HG02943 (cell line): ENCODE measurements around the gene MEOX1.
"Not testable (repeated sequence)": the region's sequence is repeated elsewhere in the genome, so short reads cannot be mapped to it uniquely, and the experiment has no call there.

Experiments used
- ATAC-seq: cut with Tn5 transposase; IDR thresholded peaks from one replicate; pipeline ENCODE4 v1.9.1; 2021; ENCODE audit warnings: mild to moderate bottlenecking, low read depth, moderate library complexity; ENCODE audit not compliant: unreplicated experiment

The MEOX1 gene

GRCh38 chr17:43625606-43626005 is 36.1 kb downstream of the MEOX1 start:
- no peak for ATAC-seq

- no peak for ATAC-seq
Observed at GRCh38 chr17:43620581-43620980, 41.1 kb downstream of the MEOX1 start.

- no peak for ATAC-seq
Observed at GRCh38 chr17:43620147-43620546, 41.6 kb downstream of the MEOX1 start.

GRCh38 chr17:43619705-43620104 is 42.0 kb downstream of the MEOX1 start:
- ATAC-seq = no peak

- ATAC-seq = no peak
Observed at GRCh38 chr17:43618276-43618675, 43.4 kb downstream of the MEOX1 start.

GRCh38 chr17:43616852-43617251 is 44.9 kb downstream of the MEOX1 start:
- ATAC-seq = no peak

- ATAC-seq = no peak
Observed at GRCh38 chr17:43616421-43616820, 45.3 kb downstream of the MEOX1 start.

GRCh38 chr17:43616029-43616351 is 45.7 kb downstream of the MEOX1 start:
- no peak for ATAC-seq

GRCh38 chr17:43615330-43616028 is 46.2 kb downstream of the MEOX1 start:
- no peak for ATAC-seq

GRCh38 chr17:43614561-43614960 is 47.2 kb downstream of the MEOX1 start:
- no peak for ATAC-seq

GRCh38 chr17:43613917-43614316 is 47.8 kb downstream of the MEOX1 start:
- ATAC-seq = no peak

- no peak for ATAC-seq
Observed at GRCh38 chr17:43612515-43612914, 49.2 kb downstream of the MEOX1 start.

GRCh38 chr17:43611230-43611969 is 50.3 kb downstream of the MEOX1 start:
- no peak for ATAC-seq

- ATAC-seq = no peak
Observed at GRCh38 chr17:43609613-43610385, 51.9 kb downstream of the MEOX1 start.

GRCh38 chr17:43608313-43608712 is 53.4 kb downstream of the MEOX1 start:
- no peak for ATAC-seq

GRCh38 chr17:43604549-43604948 is 57.2 kb downstream of the MEOX1 start:
- ATAC-seq = no peak

- no peak for ATAC-seq
Observed at GRCh38 chr17:43603321-43603720, 58.4 kb downstream of the MEOX1 start.

- not testable (repeated sequence) for ATAC-seq
Observed at GRCh38 chr17:43602556-43602955, 59.2 kb downstream of the MEOX1 start.

- ATAC-seq = no peak
Observed at GRCh38 chr17:43601280-43602039, 60.3 kb downstream of the MEOX1 start.

- ATAC-seq = no peak
Observed at GRCh38 chr17:43599835-43600234, 61.9 kb downstream of the MEOX1 start.

- no peak for ATAC-seq
Observed at GRCh38 chr17:43599046-43599395, 62.7 kb downstream of the MEOX1 start.
